Loucy (cell line): Measurements from ENCODE around the gene HOXD13.

ENCODE experiments used
- H2AFZ ChIP-seq: fragments of 200-600 bp; sonication (generic); 2 replicates; pipeline ENCODE4 v1.6.0; 2016; ENCODE audit warnings: antibody characterized with exemption, mild to moderate bottlenecking, low read length, moderate library complexity
- H3F3A ChIP-seq: fragments of 200-600 bp; 2 replicates; pipeline ENCODE4 v1.6.0; 2016; ENCODE audit warnings: antibody characterized with exemption, low read depth, mild to moderate bottlenecking
- H3K27me3 ChIP-seq: fragments of 200-600 bp; sonication (generic); 2 replicates; pipeline ENCODE4 v1.6.1; 2014; ENCODE audit warnings: low read length, mild to moderate bottlenecking; ENCODE audit not compliant: insufficient read depth, poor library complexity, severe bottlenecking
- H3K36me3 ChIP-seq: fragments of 200-600 bp; sonication (generic); 2 replicates; pipeline ENCODE4 v1.6.1; 2016; ENCODE audit warnings: low read length; ENCODE audit not compliant: insufficient read depth
- H3K4me1 ChIP-seq: fragments of 200-600 bp; sonication (generic); 2 replicates; pipeline ENCODE4 v1.5.1; 2014; ENCODE audit warnings: low read length, mild to moderate bottlenecking; ENCODE audit not compliant: insufficient read depth, poor library complexity, severe bottlenecking
- H3K4me2 ChIP-seq: fragments of 200-600 bp; sonication (generic); 2 replicates; pipeline ENCODE4 v1.6.0; 2014; ENCODE audit warnings: antibody characterized with exemption, low read length, low read depth, mild to moderate bottlenecking; ENCODE audit not compliant: poor library complexity, severe bottlenecking
- H3K4me3 ChIP-seq: fragments of 200-600 bp; sonication (generic); 2 replicates; pipeline ENCODE4 v1.5.1; 2014; ENCODE audit warnings: low read length, mild to moderate bottlenecking, mixed read lengths; ENCODE audit not compliant: poor library complexity, severe bottlenecking
- H3K79me2 ChIP-seq: fragments of 200-600 bp; sonication (generic); 2 replicates; pipeline ENCODE4 v1.6.1; 2014; ENCODE audit warnings: low read length; ENCODE audit not compliant: insufficient read depth
- H3K9ac ChIP-seq: fragments of 200-600 bp; sonication (generic); 2 replicates; pipeline ENCODE4 v1.6.0; 2014; ENCODE audit warnings: mild to moderate bottlenecking, low read depth, low read length, moderate library complexity; ENCODE audit not compliant: poor library complexity, severe bottlenecking
- H3K9me2 ChIP-seq: fragments of 200-600 bp; sonication (generic); replicated peaks from 2 replicates; pipeline ENCODE4 v1.6.1; 2016; ENCODE audit warnings: low read depth, low read length, mixed read lengths
- H3K9me3 ChIP-seq: fragments of 200-600 bp; sonication (generic); 2 replicates; pipeline ENCODE4 v1.6.1; 2014; ENCODE audit warnings: mild to moderate bottlenecking, antibody characterized with exemption, low read length, low read depth; ENCODE audit not compliant: insufficient read depth
- H4K20me1 ChIP-seq: fragments of 200-600 bp; sonication (generic); 2 replicates; pipeline ENCODE4 v1.6.0; 2014; ENCODE audit warnings: antibody characterized with exemption, low read length, mild to moderate bottlenecking; ENCODE audit not compliant: insufficient read depth, poor library complexity, severe bottlenecking
- EZH2phosphoT487 ChIP-seq: fragments of 200-600 bp; IDR thresholded peaks from 2 replicates; pipeline ENCODE4 v1.6.1; 2018; ENCODE audit warnings: antibody characterized with exemption, mild to moderate bottlenecking, moderate library complexity, borderline replicate concordance
- TF ChIP-seq, protein P1 (sequence below): fragments of 200-600 bp; sonication (generic); conservative IDR thresholded peaks from 2 replicates; pipeline ENCODE4 v1.5.1; 2014; ENCODE audit warnings: mild to moderate bottlenecking, antibody characterized with exemption, low read length

HOXD13 gene

GRCh38 chr2:176103194-176103593, 10.7 kb downstream of the HOXD13 start:
- Histone ChIP-seq H2AFZ (no peak overlapping the region), H3K9me3 (no peaks in the 10 kb centered on the region), H3K9me2 (no peaks in the 10 kb centered on the region), H3K9ac (no peak overlapping the region), H3K4me2 (no peak overlapping the region), H3F3A (no peaks in the 10 kb centered on the region), H3K79me2 (no peaks in the 10 kb centered on the region), H4K20me1 (no peaks in the 10 kb centered on the region), H3K27me3 (no peaks in the 10 kb centered on the region), H3K4me1 (peaks cover 3% of the 10 kb centered on the region), H3K4me3 (no peak overlapping the region), H3K36me3 (no peaks in the 10 kb centered on the region)
- TF ChIP-seq EZH2phosphoT487 = no peak
- TF ChIP-seq, protein P1, sequence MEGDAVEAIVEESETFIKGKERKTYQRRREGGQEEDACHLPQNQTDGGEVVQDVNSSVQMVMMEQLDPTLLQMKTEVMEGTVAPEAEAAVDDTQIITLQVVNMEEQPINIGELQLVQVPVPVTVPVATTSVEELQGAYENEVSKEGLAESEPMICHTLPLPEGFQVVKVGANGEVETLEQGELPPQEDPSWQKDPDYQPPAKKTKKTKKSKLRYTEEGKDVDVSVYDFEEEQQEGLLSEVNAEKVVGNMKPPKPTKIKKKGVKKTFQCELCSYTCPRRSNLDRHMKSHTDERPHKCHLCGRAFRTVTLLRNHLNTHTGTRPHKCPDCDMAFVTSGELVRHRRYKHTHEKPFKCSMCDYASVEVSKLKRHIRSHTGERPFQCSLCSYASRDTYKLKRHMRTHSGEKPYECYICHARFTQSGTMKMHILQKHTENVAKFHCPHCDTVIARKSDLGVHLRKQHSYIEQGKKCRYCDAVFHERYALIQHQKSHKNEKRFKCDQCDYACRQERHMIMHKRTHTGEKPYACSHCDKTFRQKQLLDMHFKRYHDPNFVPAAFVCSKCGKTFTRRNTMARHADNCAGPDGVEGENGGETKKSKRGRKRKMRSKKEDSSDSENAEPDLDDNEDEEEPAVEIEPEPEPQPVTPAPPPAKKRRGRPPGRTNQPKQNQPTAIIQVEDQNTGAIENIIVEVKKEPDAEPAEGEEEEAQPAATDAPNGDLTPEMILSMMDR = no peak

DNA sequence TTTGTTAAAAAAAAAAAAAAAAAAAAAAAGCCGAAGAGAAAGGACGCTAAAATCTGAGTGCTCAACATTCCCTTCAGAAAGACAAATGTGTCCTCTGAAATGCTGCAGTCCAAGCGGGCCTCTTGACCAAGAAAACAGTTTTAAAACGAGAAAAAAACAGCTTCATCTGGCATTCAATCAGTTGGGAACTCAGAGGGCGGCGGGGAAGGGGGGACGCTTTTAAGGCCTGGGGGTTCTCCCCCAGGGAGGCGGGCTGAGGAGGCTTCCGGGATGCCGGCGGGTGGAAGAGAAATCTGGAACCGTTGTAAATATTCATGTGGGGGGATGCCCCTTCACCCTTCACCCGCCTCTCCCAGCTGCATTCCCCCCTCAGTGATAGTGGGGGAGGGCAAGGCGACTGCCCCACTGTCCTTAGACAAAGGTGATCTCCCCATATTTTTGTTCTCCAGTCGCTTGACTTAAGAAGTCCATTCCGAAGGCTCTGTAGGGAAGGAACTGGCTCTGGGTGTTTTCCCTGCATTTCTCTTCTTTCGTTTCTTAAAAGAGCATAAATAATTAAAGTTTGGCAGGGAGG, 11.3 kb downstream of the HOXD13 start:
- H3K9me2 ChIP-seq = no peaks in the 10 kb centered on the region
- no peak overlapping the region for H3K4me3 ChIP-seq
- no peaks in the 10 kb centered on the region for H3K9me3 ChIP-seq
- H4K20me1 ChIP-seq = no peaks in the 10 kb centered on the region
- H3K4me1 ChIP-seq = peaks cover 3% of the 10 kb centered on the region
- no peak overlapping the region for H2AFZ ChIP-seq
- H3F3A ChIP-seq = no peaks in the 10 kb centered on the region
- H3K36me3 ChIP-seq = no peaks in the 10 kb centered on the region
- H3K79me2 ChIP-seq = no peaks in the 10 kb centered on the region
- H3K4me2 ChIP-seq = peak overlapping the region; percentile 46
- no peaks in the 10 kb centered on the region for H3K27me3 ChIP-seq
- TF ChIP-seq EZH2phosphoT487 = no peak
- TF ChIP-seq, protein P1 = no peak
- no peak overlapping the region for H3K9ac ChIP-seq

DNA sequence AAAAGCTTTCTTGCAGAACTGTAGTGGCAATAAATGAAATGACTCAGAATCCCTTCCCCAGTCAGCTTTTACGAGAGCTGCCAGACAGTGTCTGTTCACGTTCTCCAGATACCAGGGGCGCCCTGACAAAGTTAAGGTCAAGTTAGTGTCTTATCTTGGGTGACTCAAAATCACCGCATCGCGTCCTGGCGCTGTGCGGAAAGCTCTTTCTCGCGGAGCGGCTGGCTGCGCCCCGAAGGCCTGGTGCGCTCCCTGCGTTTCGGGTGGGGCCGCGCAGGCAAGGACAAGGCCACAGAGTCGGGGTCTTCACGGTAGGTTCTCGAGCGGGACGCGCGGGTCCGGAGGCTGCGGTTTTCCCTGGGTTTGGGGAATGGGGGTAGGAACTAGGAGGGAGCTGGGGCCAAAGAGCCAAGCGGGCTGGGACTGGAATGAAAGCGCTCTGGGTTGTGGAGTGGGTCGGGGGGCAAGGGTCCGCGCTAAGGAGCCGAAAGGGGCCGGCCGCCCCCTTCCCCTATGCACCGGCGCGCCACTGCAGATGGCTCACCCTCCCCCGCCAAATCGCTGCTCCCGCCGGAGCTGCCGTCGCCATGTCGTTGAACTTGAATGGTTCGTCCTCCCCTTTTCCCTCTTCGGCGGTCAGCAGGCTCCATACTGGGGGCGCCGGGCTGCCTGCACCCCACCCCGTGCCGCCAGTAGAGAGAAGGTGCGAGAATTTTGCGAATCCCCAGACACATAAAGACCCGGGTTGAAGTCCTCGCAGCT, 12.0 kb downstream of the HOXD13 start:
- no peaks in the 10 kb centered on the region for H3K79me2 ChIP-seq
- H3K4me3 ChIP-seq = no peak overlapping the region
- H3K4me1 ChIP-seq = peaks cover 3% of the 10 kb centered on the region
- H3K36me3 ChIP-seq = no peaks in the 10 kb centered on the region
- no peaks in the 10 kb centered on the region for H3K27me3 ChIP-seq
- no peak overlapping the region for H2AFZ ChIP-seq
- peak overlapping the region; percentile 46 for H3K4me2 ChIP-seq
- H3K9ac ChIP-seq = no peak overlapping the region
- TF ChIP-seq, protein P1 = no peak
- no peaks in the 10 kb centered on the region for H4K20me1 ChIP-seq
- H3F3A ChIP-seq = no peaks in the 10 kb centered on the region
- no peaks in the 10 kb centered on the region for H3K9me3 ChIP-seq
- no peaks in the 10 kb centered on the region for H3K9me2 ChIP-seq
